OCI-LY1 (cell line): Measurements from ENCODE around the gene CFAP57.

Source experiments
- CTCF ChIP-seq: fragments of 200-600 bp; sonication (generic), shearing (Covaris generic); IDR thresholded peaks from 2 replicates; pipeline ENCODE4 v1.5.1; 2017; ENCODE audit warnings: mild to moderate bottlenecking, antibody characterized with exemption, low read length, moderate library complexity, mixed read lengths
- EZH2 ChIP-seq: fragments of 200-600 bp; sonication (generic), shearing (Covaris generic); IDR thresholded peaks from 2 replicates; pipeline ENCODE4 v1.8.0; 2017; ENCODE audit warnings: borderline replicate concordance, mixed run types, mild to moderate bottlenecking, antibody characterized with exemption, low read length, moderate library complexity, mixed read lengths

- TF ChIP-seq CTCF (no peak), EZH2 (no peak)
These were observed 122.6 kb downstream of the CFAP57 start for GRCh38 chr1:43294761-43295160.
